HG03039 (cell line): Measurements from ENCODE around the gene PARP9.

Experiments used
- ATAC-seq: cut with Tn5 transposase; IDR thresholded peaks from one replicate; pipeline ENCODE4 v1.9.1; 2021; ENCODE audit warnings: mild to moderate bottlenecking, moderate library complexity; ENCODE audit not compliant: unreplicated experiment

Gene PARP9

DNA sequence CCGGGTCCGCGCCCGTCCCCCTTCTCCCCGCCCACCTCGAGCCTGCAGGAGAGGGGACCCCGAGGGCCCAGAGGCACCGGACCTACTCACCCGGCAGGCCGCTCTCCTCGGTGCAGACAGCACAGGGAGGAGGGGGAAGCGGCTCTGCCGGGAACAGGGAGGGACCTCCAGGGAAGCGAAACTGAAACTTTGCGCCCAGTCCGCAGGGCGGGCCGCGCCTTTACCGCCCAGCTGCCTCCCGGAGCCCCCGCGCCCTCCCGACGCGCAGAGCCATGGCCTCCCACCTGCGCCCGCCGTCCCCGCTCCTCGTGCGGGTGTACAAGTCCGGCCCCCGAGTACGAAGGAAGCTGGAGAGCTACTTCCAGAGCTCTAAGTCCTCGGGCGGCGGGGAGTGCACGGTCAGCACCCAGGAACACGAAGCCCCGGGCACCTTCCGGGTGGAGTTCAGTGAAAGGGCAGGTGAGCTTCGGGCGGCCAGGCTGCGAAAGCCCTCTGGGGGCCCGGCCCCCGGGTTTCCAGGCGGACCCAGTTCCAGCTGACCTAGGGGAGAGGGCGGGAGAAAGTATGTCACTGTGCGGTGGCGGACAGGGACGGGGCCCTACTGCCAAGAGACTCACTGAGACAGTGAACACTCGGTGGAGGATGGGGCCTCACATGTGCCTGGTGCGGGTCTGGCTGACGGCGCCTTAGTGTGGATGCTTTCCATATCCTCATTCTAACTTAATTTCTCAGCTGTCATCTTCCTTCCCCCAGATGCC is at the start of gene PARP9, which contains the start of gene DTX3L:
TSS of gene PARP9 (minus strand) at position 146 of the 758 bp plus-strand sequence. CDS start 4,680 bp downstream, outside the sequence.
TSS of gene DTX3L (plus strand) at position 184 of the 758 bp plus-strand sequence. CDS start at position 273, 89 bp downstream.
- peak; percentile 74 for ATAC-seq

GRCh38 chr3:122612696-122613095 is 48.6 kb upstream of the PARP9 start:
- ATAC-seq, result no peak

DNA sequence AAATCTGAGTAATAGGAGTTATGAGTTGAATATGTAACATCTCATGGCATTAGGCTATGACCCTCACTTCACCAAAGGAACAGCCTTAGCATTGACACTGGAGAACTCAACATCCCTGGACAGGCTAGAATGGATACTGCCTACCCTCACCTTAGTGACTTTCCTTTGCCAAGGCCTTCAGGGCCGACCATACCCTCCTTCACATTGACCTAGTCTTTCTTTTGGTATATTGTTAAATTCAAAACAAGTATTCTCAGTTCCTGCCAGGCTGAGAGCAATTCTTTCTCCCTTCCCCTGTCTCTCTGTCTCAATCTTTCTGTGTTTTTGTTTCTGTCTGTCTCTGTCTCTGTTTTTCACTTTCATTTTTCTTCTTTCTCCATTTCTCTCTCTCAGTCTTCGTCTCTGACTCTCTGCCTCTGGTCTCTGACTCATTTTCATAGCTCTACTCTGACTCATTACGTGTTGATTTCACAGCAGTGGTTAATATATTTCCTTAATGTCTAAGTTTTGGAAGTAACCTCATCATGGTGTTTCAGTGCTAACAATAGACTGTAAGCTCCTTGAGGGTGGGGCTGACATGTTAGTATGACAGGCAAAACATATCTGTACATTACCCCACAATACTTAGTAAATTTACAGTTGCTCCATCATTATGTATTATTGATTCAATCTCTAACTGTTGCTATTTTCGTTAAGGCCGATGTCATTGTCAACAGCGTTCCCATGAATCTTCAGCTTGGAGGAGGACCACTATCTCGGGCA is 45.9 kb upstream of the PARP9 start:
- peak; percentile 89 for ATAC-seq

DNA sequence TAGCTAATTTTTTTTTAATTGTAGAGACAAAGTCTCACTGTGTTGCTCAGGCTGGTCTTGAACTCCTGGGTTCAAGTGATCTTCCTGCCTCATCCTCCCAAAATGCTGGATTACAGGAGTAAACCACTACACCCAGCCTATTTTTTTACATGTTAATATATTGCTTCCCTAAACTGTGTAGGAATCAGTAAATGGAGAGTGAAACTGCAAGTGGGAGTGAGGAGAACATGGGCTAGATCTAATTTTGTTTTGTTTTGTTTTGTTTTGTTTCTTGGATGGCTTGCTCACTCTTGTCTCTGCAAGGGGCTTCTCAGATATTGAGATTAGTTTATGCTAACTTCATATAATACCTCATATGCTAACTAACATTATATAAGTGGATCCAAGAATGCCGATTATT is 44.8 kb upstream of the PARP9 start:
- ATAC-seq, result no peak

GRCh38 chr3:122606330-122606729 is 42.2 kb upstream of the PARP9 start:
- ATAC-seq, result no peak

DNA sequence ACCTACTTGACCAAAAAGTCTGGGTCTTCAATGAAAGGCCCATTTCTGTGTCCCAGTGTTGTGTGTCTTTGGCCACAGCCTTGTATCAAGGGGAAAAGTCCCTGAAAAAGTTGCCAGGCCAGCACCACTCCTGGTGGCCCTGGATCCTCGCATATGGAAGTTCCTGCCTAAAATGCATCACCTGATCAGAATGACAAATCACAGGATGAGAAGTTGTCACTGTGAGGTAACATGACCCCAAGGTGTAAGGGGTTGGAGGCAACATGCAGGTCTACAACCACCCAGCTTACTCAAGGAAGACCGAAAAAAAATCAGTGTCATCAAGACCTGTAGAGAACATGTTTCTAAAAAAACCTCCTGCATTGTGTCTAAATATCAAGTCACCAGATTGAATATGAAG is 39.0 kb upstream of the PARP9 start:
- ATAC-seq, result no peak

- ATAC-seq, result no peak
Measured at GRCh38 chr3:122602011-122602710, 38.1 kb upstream of the PARP9 start.

DNA sequence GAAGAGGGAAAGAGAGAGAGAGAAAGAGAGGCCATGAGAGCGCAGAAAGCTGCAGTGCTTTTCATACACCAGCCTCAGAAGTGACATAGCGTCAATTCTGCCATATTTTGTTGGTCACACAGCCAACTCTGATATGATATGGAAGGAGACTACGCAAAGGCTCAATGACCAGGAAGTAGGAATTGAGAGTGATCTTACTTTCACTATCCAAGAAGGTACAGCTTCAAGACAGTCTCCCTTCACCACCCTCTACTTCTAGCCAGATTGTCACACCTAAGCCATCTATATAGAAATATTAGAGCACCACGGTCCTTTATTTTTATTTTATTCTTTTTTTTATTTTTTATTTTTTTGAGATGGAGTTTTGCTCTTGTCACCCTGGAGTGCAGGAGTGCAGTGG is 34.5 kb upstream of the PARP9 start:
- no peak for ATAC-seq

DNA sequence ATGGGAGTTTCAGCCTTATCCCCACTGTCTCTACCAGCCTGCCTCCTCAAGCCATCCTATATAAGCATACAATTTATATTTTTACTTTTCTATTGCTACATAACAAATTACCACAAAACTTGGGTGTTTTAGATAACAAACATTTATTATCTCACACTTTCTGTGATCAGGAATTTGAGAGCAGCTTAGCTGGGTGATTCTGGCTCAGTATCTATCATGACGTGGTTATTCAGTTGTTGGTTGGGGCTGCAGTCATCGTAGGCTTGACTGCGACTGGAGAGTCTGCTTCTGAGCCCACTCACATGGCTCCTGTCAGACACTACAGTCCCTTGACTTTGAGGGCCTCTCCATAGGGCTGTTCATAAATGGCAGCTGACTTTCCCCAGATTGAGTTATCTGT is 34.1 kb upstream of the PARP9 start:
- ATAC-seq, result no peak

DNA sequence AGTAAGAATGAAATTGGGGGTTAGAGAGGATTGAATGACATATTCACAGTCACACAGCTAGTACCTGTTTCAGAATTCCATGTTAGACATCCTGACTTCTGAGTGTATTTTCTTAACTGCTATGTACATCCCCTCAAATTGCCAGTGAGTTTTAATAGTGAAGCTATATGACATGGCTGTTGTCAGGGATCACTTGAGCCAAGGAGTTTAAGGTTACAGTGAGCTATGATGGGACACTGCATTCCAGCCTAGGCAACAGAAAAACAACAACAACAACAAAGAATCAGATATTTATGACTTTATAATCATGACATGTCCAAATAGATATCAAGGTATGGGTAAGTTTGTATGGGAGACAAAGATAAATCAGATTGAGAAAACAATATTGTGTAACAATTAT is 29.9 kb upstream of the PARP9 start:
- no peak for ATAC-seq

DNA sequence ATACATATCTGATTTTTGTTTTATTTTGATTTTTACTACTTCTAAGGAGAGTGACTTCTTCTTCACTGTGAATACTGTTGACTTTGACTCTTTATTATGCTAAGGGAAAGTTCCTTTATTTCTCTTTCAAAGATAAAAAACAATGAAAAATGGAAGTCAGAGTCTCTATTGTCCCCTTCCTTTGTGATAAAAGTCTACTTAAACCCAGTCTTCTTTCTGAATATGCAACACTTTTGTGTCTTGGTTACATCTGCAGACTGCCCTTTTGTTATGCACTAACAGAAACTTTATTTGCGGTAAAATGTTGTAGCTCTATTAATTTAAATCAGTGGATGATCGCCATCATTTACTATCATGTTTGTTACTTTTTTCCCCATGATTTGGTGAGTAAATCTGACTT is 26.5 kb upstream of the PARP9 start:
- no peak for ATAC-seq

- no peak for ATAC-seq
Measured at GRCh38 chr3:122589297-122589696, 25.2 kb upstream of the PARP9 start.

- ATAC-seq, result no peak
Measured at GRCh38 chr3:122587572-122587971, 23.5 kb upstream of the PARP9 start.

GRCh38 chr3:122586773-122587485 is 22.8 kb upstream of the PARP9 start:
- ATAC-seq, result no peak

- no peak for ATAC-seq
Measured at GRCh38 chr3:122586098-122586497, 22.0 kb upstream of the PARP9 start.

DNA sequence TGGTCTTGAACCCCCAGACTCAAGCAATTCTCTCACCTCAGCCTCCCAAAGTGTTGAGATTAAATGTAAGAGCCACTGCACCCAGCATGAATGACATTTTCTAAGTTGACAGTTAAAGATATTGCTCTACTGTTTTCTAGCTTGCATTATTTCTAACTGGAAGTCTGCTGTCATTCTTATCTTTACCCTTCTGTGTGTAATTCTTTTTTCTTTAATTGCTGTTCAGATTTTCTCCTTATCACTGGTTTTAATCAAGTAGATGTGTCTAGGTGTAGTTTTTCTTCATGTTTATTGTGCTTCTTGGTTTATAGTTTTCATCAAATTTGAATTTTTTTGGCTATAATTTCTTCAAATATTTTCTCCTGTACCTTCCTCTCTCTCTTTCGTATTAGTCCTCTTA is 18.3 kb upstream of the PARP9 start:
- ATAC-seq, result no peak

- ATAC-seq, result no peak
Measured at GRCh38 chr3:122581622-122582021, 17.5 kb upstream of the PARP9 start.

GRCh38 chr3:122580470-122580869 is 16.4 kb upstream of the PARP9 start:
- no peak for ATAC-seq

DNA sequence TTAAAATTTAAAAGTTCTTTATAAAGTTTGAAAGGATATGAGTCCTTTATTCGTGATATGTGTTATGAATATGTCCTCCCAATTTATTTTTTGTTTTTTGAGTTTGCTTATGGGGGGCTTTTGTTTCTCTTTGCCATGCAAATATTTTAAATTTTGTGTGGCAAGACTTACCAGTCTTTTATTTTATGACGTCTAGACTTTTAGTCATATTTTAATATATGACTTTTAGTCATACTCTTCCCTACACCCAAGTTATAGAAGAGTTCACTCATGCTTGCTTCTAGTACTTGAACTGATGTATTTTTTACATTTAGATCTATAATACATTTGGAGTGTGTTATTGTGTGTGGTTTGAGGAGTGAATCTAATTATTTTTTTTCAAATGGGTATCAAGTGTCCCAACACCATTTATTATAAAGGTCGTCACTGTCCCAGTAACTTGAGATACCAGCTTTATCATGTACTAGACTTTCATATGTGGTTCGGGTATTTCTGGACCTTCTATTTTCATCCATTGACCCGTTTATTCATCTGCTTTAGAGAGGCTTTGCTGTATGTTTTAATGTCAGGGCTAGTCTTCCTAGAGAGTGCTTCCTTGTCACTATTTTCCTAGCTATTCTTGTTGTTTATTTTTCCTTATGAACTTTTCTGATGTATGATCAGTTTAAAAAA is 14.1 kb upstream of the PARP9 start:
- no peak for ATAC-seq

DNA sequence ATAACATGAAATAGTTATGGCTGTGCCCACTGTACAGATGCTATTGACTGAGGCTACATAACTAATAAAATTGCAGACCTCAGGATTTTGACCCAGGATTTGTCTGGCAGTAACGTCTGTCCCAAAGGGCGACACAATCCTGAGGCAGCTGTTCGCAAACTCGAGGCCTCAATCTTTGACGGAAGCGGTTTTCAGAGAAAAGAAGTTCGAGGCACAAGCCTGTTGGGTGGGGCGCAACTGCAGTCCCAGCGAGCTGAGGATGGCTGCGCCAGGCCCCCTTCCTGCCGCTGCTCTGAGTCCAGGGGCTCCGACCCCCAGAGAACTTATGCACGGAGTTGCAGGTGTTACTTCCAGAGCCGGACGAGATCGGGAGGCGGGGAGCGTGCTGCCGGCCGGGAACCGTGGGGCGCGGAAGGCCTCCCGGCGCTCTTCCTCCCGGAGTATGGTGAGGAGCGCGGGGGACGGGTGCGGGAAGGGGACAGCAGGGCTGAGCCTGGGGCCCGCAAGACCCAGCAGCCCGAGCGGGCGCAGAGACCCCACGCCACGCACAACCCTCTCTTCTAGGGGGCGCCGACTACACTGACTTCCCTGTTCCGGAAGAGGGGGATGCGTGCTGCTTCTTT is 13.4 kb upstream of the PARP9 start, which contains the start of gene PARP15:
TSS of gene PARP15 (plus strand) at position 242 of the 623 bp plus-strand sequence. CDS start at position 260, 18 bp downstream.
- ATAC-seq, result no peak
